Muscle of leg (tissue), 11 donors: ENCODE results near the gene MC4R. TPM values are rescaled to one million over a fixed set of nuclear protein-coding genes. Genes with fewer than 3 reads are reported as not detected.

Source experiments
- DNase-seq: peaks from one replicate; pipeline ENCODE4 v3.0.0; 2013
- H3K27ac ChIP-seq: one replicate; pipeline ENCODE4 v1.5.1; 2013; ENCODE audit warnings: mild to moderate bottlenecking, low read length, control low read depth
- H3K27me3 ChIP-seq: one replicate; pipeline ENCODE4 v1.6.1; 2013; ENCODE audit warnings: low read length; ENCODE audit not compliant: control insufficient read depth, insufficient read depth
- H3K36me3 ChIP-seq: one replicate; pipeline ENCODE4 v1.6.1; 2013; ENCODE audit warnings: low read length; ENCODE audit not compliant: control insufficient read depth, insufficient read depth
- H3K4me1 ChIP-seq: one replicate; pipeline ENCODE4 v1.6.1; 2013; ENCODE audit warnings: low read length; ENCODE audit not compliant: control insufficient read depth, insufficient read depth
- H3K4me3 ChIP-seq: one replicate; pipeline ENCODE4 v1.5.1; 2013; ENCODE audit warnings: low read length, control low read depth
- H3K9me3 ChIP-seq: replicated peaks from 2 replicates; pipeline ENCODE4 v1.6.1; 2013; ENCODE audit warnings: low read depth, low read length; ENCODE audit not compliant: control insufficient read depth
- WGBS: methylation state at CpG from one replicate; pipeline ENCODE4 v1.1.5; 2013; ENCODE audit warnings: missing lambda C conversion rate; ENCODE audit not compliant: insufficient coverage; 5-methylcytosine and 5-hydroxymethylcytosine counted together
- polyA plus RNA-seq, 8 donors: library from polyadenylated mRNA; unstranded; fragments of 120-200 nt; gene quantifications; one replicate each; pipeline versions ENCODE4 v1.2.1 to v1.2.3, GENCODE V29; 2013; ENCODE audit warnings: inconsistent platforms in 1 of 8, low replicate concordance in 1 of 8; ENCODE audit not compliant: insufficient read length in 8 of 8, insufficient read depth in 1 of 8
- total RNA-seq: library from RNA; stranded (reverse); fragments of 120-200 nt; gene quantifications from one replicate; pipeline ENCODE4 v1.2.4, GENCODE V29; 2013

Gene MC4R
- total and polyA plus RNA-seq, 9 donors, result 0.22 to 0.62 (median 0.32) TPM

DNA sequence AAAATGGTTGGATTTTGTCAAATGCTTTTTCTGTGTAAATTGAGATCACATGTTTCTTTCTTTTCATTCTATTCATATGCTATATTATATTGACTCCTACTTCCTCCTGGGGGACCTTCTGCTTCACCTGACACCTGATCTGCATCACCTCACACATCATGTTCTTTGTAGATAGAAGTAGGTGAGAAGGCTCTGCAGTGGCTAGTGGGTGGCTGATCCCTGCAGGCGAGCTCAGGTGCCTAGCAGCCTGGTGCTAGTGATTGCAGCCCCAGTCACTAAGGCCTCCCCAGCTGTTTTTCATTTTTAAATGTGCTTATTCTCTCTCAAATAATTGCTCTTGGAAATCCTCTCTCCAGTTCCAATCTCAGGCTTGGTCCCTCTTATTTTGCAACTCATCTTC lies 33.6 kb downstream of the MC4R start:
- no peak overlapping the region for H3K27ac ChIP-seq
- no peaks in the 10 kb centered on the region for H3K4me1 ChIP-seq
- no peaks in the 10 kb centered on the region for H3K36me3 ChIP-seq
- H3K4me3 ChIP-seq, result no peak overlapping the region
- H3K27me3 ChIP-seq, result no peaks in the 10 kb centered on the region
- WGBS, result 50% methylated on average over 1 of the region's 1 CpG
- H3K9me3 ChIP-seq, result peaks cover 2% of the 10 kb centered on the region
- no peak for DNase-seq

DNA sequence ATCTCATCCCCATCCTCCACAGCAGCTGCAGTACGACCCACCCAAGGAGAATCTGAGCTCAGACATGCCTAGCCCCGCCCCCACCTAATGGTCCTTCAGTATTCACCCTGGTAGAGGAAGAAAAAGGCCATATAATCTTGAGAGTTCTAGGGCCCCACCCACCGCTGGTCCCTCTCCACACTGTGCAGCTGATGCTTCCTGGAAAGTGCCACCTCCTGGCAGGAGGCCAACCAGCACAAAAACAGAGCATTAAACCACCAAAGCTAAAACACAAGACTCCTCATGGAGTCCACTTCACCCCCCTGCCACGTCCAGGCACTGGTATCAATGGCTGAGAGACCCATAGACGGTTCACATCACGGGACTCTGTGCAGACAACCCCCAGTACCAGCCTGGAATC lies 40.7 kb downstream of the MC4R start:
- Histone ChIP-seq H3K27ac (no peak overlapping the region), H3K27me3 (no peaks in the 10 kb centered on the region), H3K4me3 (no peak overlapping the region), H3K4me1 (no peaks in the 10 kb centered on the region), H3K36me3 (no peaks in the 10 kb centered on the region), H3K9me3 (peaks cover 8% of the 10 kb centered on the region)
- WGBS, result 93% methylated on average over 3 of the region's 6 CpGs
- no peak for DNase-seq

DNA sequence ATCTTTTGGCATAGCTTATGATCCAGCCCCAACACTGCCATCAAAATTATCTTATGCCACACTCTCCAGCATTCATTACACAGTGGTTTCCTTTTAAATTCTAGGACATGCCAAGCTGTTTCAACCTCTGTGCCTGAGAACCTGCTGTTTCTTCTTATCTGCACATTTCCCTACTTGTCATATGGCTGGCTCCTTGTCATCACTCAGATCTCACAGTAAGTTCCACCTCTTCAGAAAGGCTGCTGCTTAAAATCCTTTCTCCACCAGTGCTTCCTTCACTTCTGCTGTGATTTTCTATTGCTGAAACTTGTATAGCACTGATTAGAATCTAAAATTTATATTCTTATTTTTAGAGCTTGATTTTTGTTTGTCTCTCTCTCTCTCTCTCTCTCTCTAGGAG lies 43.4 kb downstream of the MC4R start:
- Histone ChIP-seq H3K36me3 (no peaks in the 10 kb centered on the region), H3K27ac (no peak overlapping the region), H3K27me3 (no peaks in the 10 kb centered on the region), H3K4me1 (no peaks in the 10 kb centered on the region), H3K9me3 (peaks cover 8% of the 10 kb centered on the region), H3K4me3 (no peak overlapping the region)
- DNase-seq, result no peak

DNA sequence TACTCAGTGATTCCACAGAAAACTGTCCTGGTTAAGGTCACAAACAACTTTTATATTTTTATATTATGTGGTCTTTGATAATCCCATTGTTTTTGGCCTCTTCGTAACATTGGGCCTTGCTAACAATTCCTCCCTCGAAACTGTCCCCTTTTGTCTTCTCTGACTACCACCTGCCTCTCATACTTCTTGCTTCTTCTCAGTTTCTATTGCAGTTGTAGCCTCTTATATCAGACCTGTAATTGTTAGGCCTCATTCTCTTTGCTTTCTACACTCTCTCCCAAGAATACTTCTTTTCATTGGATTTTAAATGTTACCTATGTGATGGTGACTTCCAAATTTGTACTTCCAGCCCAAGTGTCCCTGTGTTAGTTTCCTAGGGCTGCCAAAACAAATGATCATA lies 44.7 kb downstream of the MC4R start:
- Histone ChIP-seq H3K4me1 (no peaks in the 10 kb centered on the region), H3K27me3 (no peaks in the 10 kb centered on the region), H3K9me3 (peaks cover 8% of the 10 kb centered on the region), H3K4me3 (no peak overlapping the region), H3K27ac (no peak overlapping the region), H3K36me3 (no peaks in the 10 kb centered on the region)
- 100% methylated on average over 1 of the region's 2 CpGs for WGBS
- DNase-seq, result no peak

GRCh38 chr18:60322591-60322990 lies 50.0 kb downstream of the MC4R start:
- H3K36me3 ChIP-seq, result no peaks in the 10 kb centered on the region
- H3K27ac ChIP-seq, result no peak overlapping the region
- no peaks in the 10 kb centered on the region for H3K4me1 ChIP-seq
- no peaks in the 10 kb centered on the region for H3K27me3 ChIP-seq
- no peaks in the 10 kb centered on the region for H3K9me3 ChIP-seq
- DNase-seq, result no peak
- no peak overlapping the region for H3K4me3 ChIP-seq
